PFSK-1 (cell line): ENCODE results near the gene KSR2.

Experiments used
- FOXP2 ChIP-seq: optimal IDR thresholded peaks from 2 replicates; pipeline ENCODE3; 2011; ENCODE audit warnings: borderline replicate concordance, control low read depth, inconsistent platforms; ENCODE audit not compliant: insufficient read depth; ENCODE audit errors: extremely low read length, extremely low read depth
- POLR2AphosphoS5 ChIP-seq: IDR thresholded peaks from 2 replicates; pipeline ENCODE4 v1.6.1; 2012; ENCODE audit warnings: low read depth, mild to moderate bottlenecking, control low read depth, low read length, moderate library complexity
- REST ChIP-seq, 2 experiments: IDR thresholded peaks; 2 replicates each; pipeline versions ENCODE4 v1.6.1 to v1.8.0; 2011 to 2012; ENCODE audit warnings: low read depth in 2 of 2, low read length in 2 of 2, control low read depth in 1 of 2, inconsistent platforms in 1 of 2, mild to moderate bottlenecking in 1 of 2, moderate library complexity in 1 of 2; ENCODE audit not compliant: insufficient read depth in 1 of 2
- SIN3A ChIP-seq: IDR thresholded peaks from 2 replicates; pipeline ENCODE4 v1.6.1; 2012; ENCODE audit warnings: mild to moderate bottlenecking, low read length, moderate library complexity, borderline replicate concordance; ENCODE audit not compliant: insufficient read depth
- TAF1 ChIP-seq: IDR thresholded peaks from 2 replicates; pipeline ENCODE4 v1.6.1; 2012; ENCODE audit warnings: low read length, control low read depth, borderline replicate concordance; ENCODE audit not compliant: insufficient read depth

The KSR2 gene

GRCh38 chr12:117570608-117571007 is 398.2 kb downstream of the KSR2 start:
- TF ChIP-seq SIN3A (no peak), POLR2AphosphoS5 (no peak), FOXP2 (no peak), REST (IDR thresholded peaks at IDR 0.05; ENCODE audit: insufficient read depth in 1 of 2, low read depth in 2 of 2, low read length in 2 of 2) (no peak), TAF1 (no peak)

DNA sequence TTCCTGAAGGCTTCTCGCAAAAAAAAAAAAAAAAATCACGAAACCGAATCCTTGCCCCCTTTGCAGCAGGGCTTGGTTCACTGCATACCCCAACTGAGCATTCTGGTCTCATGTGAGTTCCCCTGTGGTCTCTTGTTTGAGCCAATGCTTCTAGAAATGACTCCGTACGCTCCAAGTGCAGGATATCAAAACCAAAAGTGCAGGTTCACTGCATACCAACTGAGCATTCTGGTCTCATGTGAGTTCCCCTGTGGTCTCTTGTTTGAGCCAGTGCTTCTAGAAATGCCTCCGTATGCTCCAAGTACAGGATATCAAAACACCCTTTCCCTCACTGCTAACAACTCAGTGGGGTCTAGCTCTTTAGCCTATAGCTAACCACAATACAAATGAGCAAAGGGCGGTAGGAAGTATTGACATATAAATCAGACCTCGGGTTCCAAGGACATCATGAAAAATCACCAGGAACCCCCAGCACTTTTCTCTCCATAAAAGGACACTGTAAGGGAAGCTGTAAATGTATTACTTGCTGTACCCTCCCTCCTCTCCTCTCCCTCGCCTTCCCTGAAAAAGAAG is 401.1 kb downstream of the KSR2 start:
- TF ChIP-seq POLR2AphosphoS5: no peak
- no peak for TF ChIP-seq TAF1
- no peak for TF ChIP-seq REST (IDR thresholded peaks at IDR 0.05; ENCODE audit: insufficient read depth in 1 of 2, low read depth in 2 of 2, low read length in 2 of 2)
- TF ChIP-seq FOXP2: no peak
- TF ChIP-seq SIN3A: no peak

- TF ChIP-seq FOXP2 (no peak), POLR2AphosphoS5 (no peak), SIN3A (no peak), TAF1 (no peak), REST (IDR thresholded peaks at IDR 0.05; ENCODE audit: insufficient read depth in 1 of 2, low read depth in 2 of 2, low read length in 2 of 2) (no peak)
These were observed 403.9 kb downstream of the KSR2 start for GRCh38 chr12:117564881-117565280.

DNA sequence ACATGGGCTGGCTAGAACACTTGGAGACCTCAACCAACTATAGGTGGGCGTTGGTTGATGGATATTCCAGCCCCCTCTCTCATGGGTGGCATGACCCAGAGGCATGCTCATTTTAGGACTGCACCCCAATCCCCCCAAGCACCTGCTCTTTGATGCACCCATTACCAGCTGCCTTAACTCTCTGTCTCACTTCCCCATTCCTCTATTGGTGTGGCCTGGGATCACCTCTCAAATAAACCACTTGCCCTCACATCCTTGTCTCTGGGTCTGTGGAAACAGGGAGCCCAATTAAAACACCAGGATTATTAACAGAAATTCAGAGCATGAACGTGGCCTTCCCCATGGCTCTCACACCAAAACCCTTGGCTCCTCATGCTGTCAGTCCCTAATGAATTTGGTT is 405.1 kb downstream of the KSR2 start:
- TF ChIP-seq FOXP2: no peak
- TF ChIP-seq TAF1: no peak
- no peak for TF ChIP-seq POLR2AphosphoS5
- no peak for TF ChIP-seq REST (IDR thresholded peaks at IDR 0.05; ENCODE audit: insufficient read depth in 1 of 2, low read depth in 2 of 2, low read length in 2 of 2)
- TF ChIP-seq SIN3A: no peak

GRCh38 chr12:117563007-117563406 is 405.8 kb downstream of the KSR2 start:
- TF ChIP-seq SIN3A (no peak), POLR2AphosphoS5 (no peak), REST (IDR thresholded peaks at IDR 0.05; ENCODE audit: insufficient read depth in 1 of 2, low read depth in 2 of 2, low read length in 2 of 2) (no peak), FOXP2 (no peak), TAF1 (no peak)
